Endodermal cell (in vitro differentiated cells): ENCODE measurements around the gene SQSTM1. TPM values are rescaled to one million over a fixed set of nuclear protein-coding genes. Genes with fewer than 3 reads are reported as not detected.
A peak's percentile ranks its signal among the peaks of the same experiment; 100 is the strongest.

Source experiments
- DNase-seq: peaks from one replicate; pipeline ENCODE4 v3.0.0-alpha.2; 2017
- H3K27ac ChIP-seq: 2 replicates; pipeline ENCODE4 v1.5.1; 2013; ENCODE audit warnings: mild to moderate bottlenecking, low read depth, low read length, moderate library complexity
- H3K27me3 ChIP-seq: 2 replicates; pipeline ENCODE4 v1.6.1; 2013; ENCODE audit warnings: mild to moderate bottlenecking, low read length, moderate library complexity; ENCODE audit not compliant: insufficient read depth, control insufficient read depth, poor library complexity, severe bottlenecking
- H3K36me3 ChIP-seq: 2 replicates; pipeline ENCODE4 v1.7.0; 2013; ENCODE audit warnings: mild to moderate bottlenecking, low read length, moderate library complexity; ENCODE audit not compliant: control insufficient read depth, insufficient read depth
- H3K4me1 ChIP-seq: one replicate; pipeline ENCODE4 v1.7.0; 2013; ENCODE audit warnings: low read length; ENCODE audit not compliant: control insufficient read depth, insufficient read depth
- H3K4me3 ChIP-seq: 2 replicates; pipeline ENCODE4 v1.5.1; 2013; ENCODE audit warnings: mild to moderate bottlenecking, low read length, moderate library complexity
- H3K9ac ChIP-seq: 2 replicates; pipeline ENCODE4 v1.6.1; 2013; ENCODE audit warnings: mild to moderate bottlenecking, low read length, moderate library complexity; ENCODE audit not compliant: poor library complexity, severe bottlenecking; ENCODE audit errors: extremely low read depth
- H3K9me3 ChIP-seq: 2 replicates; pipeline ENCODE4 v1.6.1; 2013; ENCODE audit warnings: mild to moderate bottlenecking, low read length, moderate library complexity; ENCODE audit not compliant: control insufficient read depth
- H3K27ac Mint-ChIP-seq: 2 replicates; pipeline ENCODE4 v1.8.0; 2020; ENCODE audit warnings: mixed read lengths
- H3K27me3 Mint-ChIP-seq: 2 replicates; pipeline ENCODE4 v1.8.0; 2021; ENCODE audit warnings: mild to moderate bottlenecking, mixed read lengths; ENCODE audit not compliant: insufficient read depth
- H3K36me3 Mint-ChIP-seq: 2 replicates; pipeline ENCODE4 v1.8.0; 2020; ENCODE audit warnings: low read depth, mixed read lengths
- H3K4me1 Mint-ChIP-seq: 2 replicates; pipeline ENCODE4 v1.8.0; 2020; ENCODE audit warnings: mixed read lengths
- H3K4me3 Mint-ChIP-seq: 2 replicates; pipeline ENCODE4 v1.8.0; 2020; ENCODE audit warnings: mild to moderate bottlenecking, moderate library complexity, mixed read lengths
- H3K9me3 Mint-ChIP-seq: 2 replicates; pipeline ENCODE4 v1.8.0; 2020; ENCODE audit warnings: mild to moderate bottlenecking, mixed read lengths
- WGBS, 2 experiments: methylation state at CpG; one replicate each; pipeline versions ENCODE4 v1.1.5 to v1.1.7; 2013; ENCODE audit warnings: missing lambda C conversion rate in 2 of 2, mixed read lengths in 1 of 2; ENCODE audit not compliant: insufficient coverage in 1 of 2, insufficient read length in 1 of 2; 5-methylcytosine and 5-hydroxymethylcytosine counted together
- total RNA-seq, 2 donors: library from RNA; stranded (reverse); fragmentation: NEBNext Ultra II Directional in 1 of 2; extraction: Animal tissue kit (Norgen Biotek cat#: 25700) in 1 of 2; gene quantifications; 2 replicates in 1 of 2; 3 replicates in 1 of 2; pipeline ENCODE4 v1.2.1, GENCODE V29; 2021
- TF ChIP-seq, protein P1 (sequence below): fragments of 200-600 bp; sonication (generic); conservative IDR thresholded peaks from 2 replicates; pipeline ENCODE4 v1.5.0; 2021; ENCODE audit warnings: antibody characterized with exemption, mild to moderate bottlenecking

Gene SQSTM1
- total RNA-seq, 2 donors from 2014 or later, result 134 to 172 TPM

- Mint-ChIP-seq H3K36me3 (peaks cover 59% of the 10 kb centered on the region), H3K4me1 (peaks cover 2% of the 10 kb centered on the region), H3K4me3 (no peak overlapping the region), H3K27me3 (no peaks in the 10 kb centered on the region), H3K9me3 (peaks cover 4% of the 10 kb centered on the region), H3K27ac (no peak overlapping the region)
- Histone ChIP-seq H3K27me3 (no peaks in the 10 kb centered on the region), H3K9ac (no peak overlapping the region), H3K27ac (no peak overlapping the region), H3K9me3 (peaks cover 9% of the 10 kb centered on the region), H3K36me3 (peaks cover 53% of the 10 kb centered on the region), H3K4me3 (no peak overlapping the region), H3K4me1 (no peaks in the 10 kb centered on the region)
- WGBS, 2 experiments, result 94 to 97% methylated on average over 13 to 15 of the region's 15 CpGs
- no peak for DNase-seq
- TF ChIP-seq, protein P1, sequence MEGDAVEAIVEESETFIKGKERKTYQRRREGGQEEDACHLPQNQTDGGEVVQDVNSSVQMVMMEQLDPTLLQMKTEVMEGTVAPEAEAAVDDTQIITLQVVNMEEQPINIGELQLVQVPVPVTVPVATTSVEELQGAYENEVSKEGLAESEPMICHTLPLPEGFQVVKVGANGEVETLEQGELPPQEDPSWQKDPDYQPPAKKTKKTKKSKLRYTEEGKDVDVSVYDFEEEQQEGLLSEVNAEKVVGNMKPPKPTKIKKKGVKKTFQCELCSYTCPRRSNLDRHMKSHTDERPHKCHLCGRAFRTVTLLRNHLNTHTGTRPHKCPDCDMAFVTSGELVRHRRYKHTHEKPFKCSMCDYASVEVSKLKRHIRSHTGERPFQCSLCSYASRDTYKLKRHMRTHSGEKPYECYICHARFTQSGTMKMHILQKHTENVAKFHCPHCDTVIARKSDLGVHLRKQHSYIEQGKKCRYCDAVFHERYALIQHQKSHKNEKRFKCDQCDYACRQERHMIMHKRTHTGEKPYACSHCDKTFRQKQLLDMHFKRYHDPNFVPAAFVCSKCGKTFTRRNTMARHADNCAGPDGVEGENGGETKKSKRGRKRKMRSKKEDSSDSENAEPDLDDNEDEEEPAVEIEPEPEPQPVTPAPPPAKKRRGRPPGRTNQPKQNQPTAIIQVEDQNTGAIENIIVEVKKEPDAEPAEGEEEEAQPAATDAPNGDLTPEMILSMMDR, result no peak
These were observed 45.0 kb downstream of the SQSTM1 start for GRCh38 chr5:179865491-179866240.

DNA sequence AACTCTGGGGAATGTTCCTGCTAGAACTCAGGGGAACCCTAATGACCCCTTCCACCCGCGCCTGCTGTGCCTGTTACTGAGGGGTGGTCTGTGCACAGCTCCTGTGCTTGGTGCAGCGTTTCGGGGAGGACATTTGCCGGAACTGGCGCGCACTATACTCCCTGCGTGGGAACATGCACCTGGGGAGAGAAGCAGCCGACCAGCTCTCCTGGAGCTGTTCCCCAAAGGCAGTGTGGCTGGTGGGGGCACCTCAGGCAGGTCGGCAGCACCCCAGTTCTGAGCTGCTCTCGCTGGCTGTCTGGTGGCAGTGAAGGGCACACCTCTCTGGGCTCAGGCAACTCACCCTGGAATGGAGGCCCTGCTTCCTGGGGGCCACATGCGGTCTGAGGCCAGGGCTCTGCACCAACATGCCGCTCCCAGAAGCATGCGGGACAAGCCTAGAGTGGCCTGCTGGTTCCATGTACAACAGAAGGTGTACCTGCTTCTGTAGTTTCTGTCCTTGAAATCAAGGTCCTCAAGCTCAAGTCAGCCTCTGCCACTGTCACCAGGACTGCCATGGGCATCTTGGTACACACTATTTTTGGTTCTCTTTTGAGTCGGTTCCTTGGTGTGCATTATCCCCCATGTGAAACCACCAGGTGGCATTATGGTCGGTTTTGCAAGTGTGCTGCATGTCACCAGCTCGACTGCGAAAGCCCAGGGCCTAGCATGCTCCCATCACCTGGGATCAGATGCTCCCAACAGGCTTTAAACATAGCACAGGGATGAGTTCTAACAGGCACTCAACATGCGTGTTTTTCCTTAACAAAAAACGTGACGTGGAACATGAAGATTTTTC is 45.8 kb downstream of the SQSTM1 start:
- peaks cover 5% of the 10 kb centered on the region for H3K4me1 Mint-ChIP-seq
- no peak overlapping the region for H3K27ac ChIP-seq
- no peak overlapping the region for H3K4me3 Mint-ChIP-seq

DNA sequence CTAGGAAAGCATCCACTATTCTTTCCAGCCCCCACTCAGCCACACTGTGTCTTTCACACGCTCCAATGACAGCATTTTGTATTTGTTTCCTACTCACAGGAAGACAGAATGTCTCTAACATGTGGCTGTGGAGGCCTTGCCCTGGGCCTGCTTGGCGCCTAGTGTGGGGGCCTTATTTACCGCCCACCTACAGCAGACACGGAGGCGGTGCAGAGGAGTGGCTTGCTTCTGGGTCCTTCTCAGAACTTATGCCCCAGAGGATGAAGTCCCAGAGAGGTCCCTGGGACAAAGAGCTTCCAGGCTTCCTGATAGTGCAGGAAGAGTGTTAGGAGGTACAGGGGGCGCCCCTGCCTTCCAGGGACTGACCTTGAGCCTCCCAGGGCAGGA is 46.4 kb downstream of the SQSTM1 start:
- Histone ChIP-seq H3K36me3 (peaks cover 58% of the 10 kb centered on the region), H3K9me3 (peaks cover 5% of the 10 kb centered on the region), H3K4me1 (no peaks in the 10 kb centered on the region), H3K27ac (no peak overlapping the region), H3K27me3 (no peaks in the 10 kb centered on the region), H3K9ac (no peak overlapping the region), H3K4me3 (no peak overlapping the region)
- peaks cover 5% of the 10 kb centered on the region for H3K4me1 Mint-ChIP-seq
- no peaks in the 10 kb centered on the region for H3K27me3 Mint-ChIP-seq
- TF ChIP-seq, protein P1, result no peak
- H3K36me3 Mint-ChIP-seq, result peaks cover 63% of the 10 kb centered on the region
- DNase-seq, result no peak
- no peak overlapping the region for H3K4me3 Mint-ChIP-seq
- 94 to 98% methylated on average over 6 of the region's 6 CpGs for WGBS, 2 experiments
- H3K27ac Mint-ChIP-seq, result no peak overlapping the region
- H3K9me3 Mint-ChIP-seq, result peaks cover 4% of the 10 kb centered on the region

More for the DNA sequence above, 45.8 kb downstream of the SQSTM1 start:
- no peaks in the 10 kb centered on the region for H3K27me3 ChIP-seq
- DNase-seq, result no peak
- TF ChIP-seq, protein P1, result peak; percentile 26
- Mint-ChIP-seq H3K27me3 (no peaks in the 10 kb centered on the region), H3K27ac (no peak overlapping the region), H3K9me3 (peaks cover 4% of the 10 kb centered on the region), H3K36me3 (peaks cover 67% of the 10 kb centered on the region)
- 94 to 95% methylated on average over 20 to 21 of the region's 21 CpGs for WGBS, 2 experiments
- no peaks in the 10 kb centered on the region for H3K4me1 ChIP-seq
- no peak overlapping the region for H3K4me3 ChIP-seq
- H3K36me3 ChIP-seq, result peaks cover 61% of the 10 kb centered on the region
- no peak overlapping the region for H3K9ac ChIP-seq
- peaks cover 9% of the 10 kb centered on the region for H3K9me3 ChIP-seq
